Glutamatergic neuron (in vitro differentiated cells): Measurements from ENCODE around the gene TYRP1. TPM values are rescaled to one million over a fixed set of nuclear protein-coding genes. Genes with fewer than 3 reads are reported as not detected.

Source experiments
- DNase-seq: peaks from one replicate; pipeline ENCODE4 v3.0.0; 2022
- H3K27ac Mint-ChIP-seq: one replicate; pipeline ENCODE4 v1.8.0; 2020; ENCODE audit warnings: mild to moderate bottlenecking, mixed read lengths, inconsistent platforms; ENCODE audit not compliant: unreplicated experiment
- H3K27me3 Mint-ChIP-seq: one replicate; pipeline ENCODE4 v1.8.0; 2020; ENCODE audit warnings: mild to moderate bottlenecking, moderate library complexity, mixed read lengths, inconsistent platforms; ENCODE audit not compliant: unreplicated experiment
- H3K36me3 Mint-ChIP-seq: one replicate; pipeline ENCODE4 v1.8.0; 2020; ENCODE audit warnings: mild to moderate bottlenecking, mixed read lengths, inconsistent platforms; ENCODE audit not compliant: unreplicated experiment
- H3K4me1 Mint-ChIP-seq: one replicate; pipeline ENCODE4 v1.8.0; 2020; ENCODE audit warnings: mild to moderate bottlenecking, low read depth, mixed read lengths, inconsistent platforms; ENCODE audit not compliant: unreplicated experiment
- H3K4me3 Mint-ChIP-seq: one replicate; pipeline ENCODE4 v1.8.0; 2020; ENCODE audit warnings: mild to moderate bottlenecking, mixed read lengths, inconsistent platforms; ENCODE audit not compliant: unreplicated experiment
- H3K9me3 Mint-ChIP-seq: one replicate; pipeline ENCODE4 v1.8.0; 2020; ENCODE audit warnings: mild to moderate bottlenecking, moderate library complexity, mixed read lengths, inconsistent platforms; ENCODE audit not compliant: unreplicated experiment
- CTCF ChIP-seq: fragments of 200-600 bp; sonication (generic); IDR thresholded peaks from one replicate; pipeline ENCODE4 v1.5.0; 2021; ENCODE audit not compliant: partially characterized antibody, unreplicated experiment
- total RNA-seq: library from RNA; stranded (reverse); fragmentation: NEBNext Ultra II Directional; extraction: Animal tissue kit (Norgen Biotek cat#: 25700); gene quantifications from one replicate; pipeline ENCODE4 v1.2.1, GENCODE V29; 2021; ENCODE audit not compliant: unreplicated experiment

TYRP1 gene
- total RNA-seq, 1 donor from 2014 or later, result not detected

- H3K4me3 Mint-ChIP-seq, result no peak overlapping the region
- no peaks in the 10 kb centered on the region for H3K4me1 Mint-ChIP-seq
- no peak overlapping the region for H3K27ac Mint-ChIP-seq
- no peaks in the 10 kb centered on the region for H3K27me3 Mint-ChIP-seq
- no peak for TF ChIP-seq CTCF
- no peaks in the 10 kb centered on the region for H3K36me3 Mint-ChIP-seq
- peaks cover 2% of the 10 kb centered on the region for H3K9me3 Mint-ChIP-seq
- no peak for DNase-seq
Measured at GRCh38 chr9:12748016-12748415, 54.8 kb downstream of the TYRP1 start.

GRCh38 chr9:12748954-12749353 is 55.8 kb downstream of the TYRP1 start:
- no peaks in the 10 kb centered on the region for H3K36me3 Mint-ChIP-seq
- H3K4me3 Mint-ChIP-seq, result no peak overlapping the region
- no peak overlapping the region for H3K27ac Mint-ChIP-seq
- no peak for TF ChIP-seq CTCF
- no peaks in the 10 kb centered on the region for H3K4me1 Mint-ChIP-seq
- peaks cover 2% of the 10 kb centered on the region for H3K9me3 Mint-ChIP-seq
- no peak for DNase-seq
- no peaks in the 10 kb centered on the region for H3K27me3 Mint-ChIP-seq

DNA sequence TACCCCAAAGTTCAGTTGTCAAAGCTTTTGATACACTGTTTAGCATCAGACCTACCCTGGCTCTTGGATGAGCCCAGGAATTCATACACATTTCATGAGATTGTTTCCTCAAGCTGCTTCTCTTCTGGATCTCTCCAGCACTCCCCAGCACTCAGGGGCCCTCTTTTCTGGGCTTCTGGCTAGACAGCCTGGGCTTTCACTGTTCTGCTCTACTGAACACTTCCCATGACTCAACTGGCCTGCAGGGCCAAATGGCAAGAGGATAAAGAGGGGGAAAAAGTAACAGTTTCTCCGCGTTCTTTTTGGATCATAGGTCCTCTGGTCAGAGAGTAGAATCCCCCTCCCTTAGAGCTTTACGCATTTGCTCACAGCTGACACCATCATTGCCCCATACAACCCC is 60.7 kb downstream of the TYRP1 start:
- Mint-ChIP-seq H3K27me3 (no peaks in the 10 kb centered on the region), H3K27ac (no peak overlapping the region), H3K4me3 (no peak overlapping the region), H3K9me3 (no peaks in the 10 kb centered on the region), H3K4me1 (no peaks in the 10 kb centered on the region), H3K36me3 (no peaks in the 10 kb centered on the region)
- DNase-seq, result no peak
- no peak for TF ChIP-seq CTCF

GRCh38 chr9:12759761-12760160 is 66.6 kb downstream of the TYRP1 start:
- Mint-ChIP-seq H3K4me1 (no peaks in the 10 kb centered on the region), H3K27me3 (no peaks in the 10 kb centered on the region), H3K4me3 (no peak overlapping the region), H3K36me3 (no peaks in the 10 kb centered on the region), H3K27ac (no peak overlapping the region), H3K9me3 (no peaks in the 10 kb centered on the region)
- TF ChIP-seq CTCF, result no peak
- DNase-seq, result no peak

Other genes starting within 250 kb of the TYRP1 start
- gene LURAP1L, start 81.6 kb downstream of the TYRP1 start, total RNA-seq, result 25.6 TPM